HG03460 (cell line): ENCODE results near the gene GALNT17.
"Not testable (repeated sequence)": the region's sequence is repeated elsewhere in the genome, so short reads cannot be mapped to it uniquely, and the experiment has no call there.

Source experiments
- ATAC-seq: cut with Tn5 transposase; IDR thresholded peaks from one replicate; pipeline ENCODE4 v1.9.1; 2021; ENCODE audit not compliant: unreplicated experiment

GALNT17 gene

DNA sequence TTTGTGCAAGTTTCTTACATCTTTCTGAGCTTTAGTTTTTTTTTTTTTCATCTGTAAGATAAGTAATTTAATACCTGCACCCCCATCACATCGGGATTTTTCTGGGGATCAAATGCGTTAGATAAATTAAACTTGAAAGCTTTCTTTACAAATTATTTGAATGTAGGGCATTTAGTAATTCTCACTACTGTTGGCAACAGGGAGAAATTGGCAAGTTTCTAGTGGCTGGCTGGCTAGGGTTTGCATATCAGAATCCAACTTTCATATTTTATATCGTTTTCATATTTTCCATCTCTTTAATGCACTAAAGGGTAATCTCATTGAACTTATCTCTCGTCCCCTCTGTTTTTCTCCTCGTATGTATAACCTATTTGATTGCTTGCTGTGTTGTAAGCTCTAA, 412.9 kb downstream of the GALNT17 start:
- no peak for ATAC-seq

- no peak for ATAC-seq
These were observed 415.5 kb downstream of the GALNT17 start for GRCh38 chr7:71547426-71547825.

DNA sequence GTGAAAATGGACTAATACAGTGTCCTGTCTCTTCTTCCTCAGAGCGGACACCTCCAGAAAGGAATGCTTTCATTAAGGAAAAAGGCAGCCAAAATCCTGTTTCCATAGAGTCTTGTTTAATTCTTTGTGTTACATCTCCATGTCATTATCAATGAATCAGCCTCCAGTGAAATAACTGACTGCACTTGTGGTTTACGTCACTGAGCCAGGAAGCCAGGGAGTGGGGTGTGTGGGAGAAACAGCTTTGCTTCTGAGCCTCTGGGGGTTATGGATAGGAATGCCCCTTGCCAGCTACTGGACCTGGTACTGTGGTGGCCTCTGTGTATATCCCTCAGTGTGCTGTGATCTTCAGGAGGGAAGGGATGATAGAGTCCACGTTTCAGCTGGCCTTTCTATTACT, 416.8 kb downstream of the GALNT17 start:
- ATAC-seq, result no peak

- no peak for ATAC-seq
These were observed 421.4 kb downstream of the GALNT17 start for GRCh38 chr7:71553306-71553705.

GRCh38 chr7:71555758-71556157, 423.8 kb downstream of the GALNT17 start:
- ATAC-seq, result no peak

DNA sequence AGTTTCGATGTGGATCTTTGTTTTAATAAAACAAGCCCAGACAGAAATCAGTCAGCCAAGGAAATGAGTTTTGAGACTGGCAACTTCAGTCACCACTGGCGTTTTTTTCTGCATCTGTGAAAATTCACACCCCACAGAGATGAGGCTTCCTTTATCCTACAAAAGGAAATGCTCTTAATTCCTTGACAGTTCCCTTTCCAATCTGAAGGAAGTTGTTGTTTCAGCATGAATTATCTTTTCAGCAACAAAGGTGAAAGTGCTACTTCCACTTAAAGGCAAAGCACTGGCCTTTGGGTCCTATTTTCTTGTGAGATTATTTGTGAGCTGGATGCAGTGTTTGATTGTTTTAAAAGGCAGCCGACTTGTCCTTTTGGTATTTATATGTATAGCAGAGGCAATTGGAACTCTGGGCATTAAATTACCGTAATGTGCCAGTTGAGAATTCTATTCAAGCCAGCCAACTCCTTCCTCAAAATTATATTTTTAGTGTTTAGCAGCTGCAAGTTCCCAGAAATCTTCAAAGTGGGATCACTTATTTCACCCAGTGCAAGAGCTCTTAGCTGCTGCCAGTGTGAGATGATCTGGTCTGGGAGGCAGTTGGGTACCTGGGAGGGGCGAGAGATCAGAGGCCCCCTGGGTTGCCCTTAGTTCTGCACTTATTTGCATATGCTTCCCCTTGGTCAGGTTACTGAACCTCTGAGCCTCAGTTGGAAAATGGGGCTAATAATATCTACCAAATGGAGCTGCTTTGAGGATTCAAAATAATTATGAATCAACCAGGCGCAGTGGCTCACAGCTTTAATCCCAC, 427.1 kb downstream of the GALNT17 start:
- ATAC-seq, result no peak

DNA sequence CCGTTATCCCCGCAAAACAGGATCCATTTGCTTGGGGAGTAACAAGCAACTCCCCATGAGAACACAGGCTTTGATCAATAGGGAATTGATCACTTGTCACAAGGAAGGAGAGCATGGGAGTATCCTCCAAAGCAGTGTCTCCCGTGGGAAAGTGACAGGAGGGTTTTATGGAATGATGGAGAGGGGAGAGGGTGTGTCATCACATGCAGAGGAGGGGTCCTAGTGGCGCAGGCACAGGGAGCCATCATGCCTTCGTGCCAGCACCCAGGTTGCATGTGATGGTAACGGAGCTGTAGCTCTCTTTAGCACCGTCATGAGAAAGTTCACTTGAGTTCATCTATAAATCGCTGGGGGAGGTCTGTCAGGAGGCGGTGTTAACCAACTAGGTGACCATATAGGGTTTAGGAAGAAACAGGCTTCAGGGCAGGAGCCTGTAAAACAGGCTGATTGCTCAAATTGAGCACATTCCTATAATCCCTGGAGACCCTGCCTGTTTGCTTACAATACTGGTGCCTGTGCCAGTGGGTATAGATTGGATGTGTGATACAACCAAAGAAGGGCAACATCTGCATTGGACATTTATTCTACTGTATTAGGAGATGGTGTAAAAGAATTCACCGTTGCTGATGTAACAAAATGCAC, 428.5 kb downstream of the GALNT17 start:
- no peak for ATAC-seq

- no peak for ATAC-seq
These were observed 431.3 kb downstream of the GALNT17 start for GRCh38 chr7:71563276-71563675.

DNA sequence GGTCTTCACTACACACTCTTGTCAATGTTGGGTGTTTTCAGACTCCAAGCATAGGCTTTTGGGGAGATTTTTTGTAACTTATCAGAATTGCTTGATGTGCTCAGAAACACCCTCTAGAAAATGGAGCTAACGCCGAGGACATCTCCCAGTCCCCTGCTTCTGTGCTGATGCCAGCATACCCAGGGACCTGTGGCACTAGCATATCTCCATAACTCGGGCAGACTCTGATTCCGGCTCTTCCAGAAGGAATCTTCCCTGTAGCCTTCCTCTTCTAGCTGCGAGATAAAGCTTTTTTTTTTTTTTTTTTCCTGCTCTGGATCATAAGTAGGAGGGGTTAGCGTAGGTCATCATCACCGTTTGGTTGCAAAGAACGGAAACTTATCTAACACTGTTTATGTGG, 434.4 kb downstream of the GALNT17 start:
- no peak for ATAC-seq

- no peak for ATAC-seq
These were observed 435.0 kb downstream of the GALNT17 start for GRCh38 chr7:71566991-71567390.

GRCh38 chr7:71574153-71574860, 442.4 kb downstream of the GALNT17 start:
- ATAC-seq, result no peak

GRCh38 chr7:71580027-71580426, 448.1 kb downstream of the GALNT17 start:
- ATAC-seq, result no peak

GRCh38 chr7:71584256-71584655, 452.3 kb downstream of the GALNT17 start:
- ATAC-seq, result no peak

GRCh38 chr7:71591876-71592275, 459.9 kb downstream of the GALNT17 start:
- no peak for ATAC-seq

DNA sequence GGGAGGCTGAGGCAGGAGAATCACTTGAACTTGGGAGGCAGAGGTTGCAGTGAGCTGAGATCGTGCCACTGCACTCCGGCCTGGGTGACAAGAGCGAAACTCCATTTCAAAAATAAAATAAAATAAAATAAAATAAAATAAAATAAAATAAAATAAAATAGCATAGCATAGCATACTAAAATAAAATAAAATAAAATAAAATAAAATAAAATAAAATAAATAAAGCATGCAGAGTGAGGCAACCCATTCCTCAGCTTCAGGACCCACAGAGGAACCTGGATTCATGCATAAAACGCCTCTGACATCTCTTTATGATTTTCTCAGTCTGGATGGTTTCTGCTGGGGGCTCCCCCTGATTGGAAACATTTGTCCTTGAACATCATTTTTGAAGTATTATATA, 460.4 kb downstream of the GALNT17 start:
- not testable (repeated sequence) for ATAC-seq

- ATAC-seq, result no peak
These were observed 462.8 kb downstream of the GALNT17 start for GRCh38 chr7:71594736-71595135.

DNA sequence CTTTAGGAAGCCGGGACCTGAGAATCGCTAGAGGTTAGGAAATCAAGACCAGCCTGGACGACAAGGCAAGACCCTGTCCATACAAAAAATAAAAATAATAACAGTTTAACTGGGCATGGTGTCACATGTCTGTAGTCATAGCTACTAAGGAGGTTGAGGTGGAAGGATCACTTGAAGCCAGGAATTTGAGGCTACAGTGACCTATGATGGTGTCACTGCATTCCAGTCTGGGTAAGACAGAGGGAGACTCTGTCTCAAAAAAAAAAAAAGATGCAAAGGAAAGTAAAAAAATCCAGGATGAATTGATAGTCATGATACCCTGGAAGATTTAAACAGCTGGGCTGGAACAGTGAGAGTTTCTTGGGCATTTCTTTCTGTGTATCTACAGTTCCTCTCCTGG, 463.2 kb downstream of the GALNT17 start:
- no peak for ATAC-seq

DNA sequence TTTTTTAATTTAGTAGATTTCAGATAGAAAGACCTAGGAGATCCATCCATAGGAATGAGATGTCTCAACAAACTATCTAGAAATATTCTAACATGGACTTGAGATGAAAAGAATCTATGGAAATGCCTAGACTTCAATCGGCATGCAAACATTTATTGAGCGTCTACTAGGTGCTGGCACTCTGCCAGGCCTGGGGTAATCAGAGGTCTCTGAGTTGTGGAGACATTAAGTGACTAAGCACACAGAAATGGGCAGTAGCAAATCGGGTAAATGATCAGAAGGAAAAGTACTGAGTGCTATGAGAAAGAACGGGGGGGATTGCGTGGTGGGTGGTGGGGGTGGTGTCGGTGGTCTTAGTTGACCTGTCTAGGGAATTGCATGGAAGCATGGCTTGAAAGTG, 466.6 kb downstream of the GALNT17 start:
- no peak for ATAC-seq

DNA sequence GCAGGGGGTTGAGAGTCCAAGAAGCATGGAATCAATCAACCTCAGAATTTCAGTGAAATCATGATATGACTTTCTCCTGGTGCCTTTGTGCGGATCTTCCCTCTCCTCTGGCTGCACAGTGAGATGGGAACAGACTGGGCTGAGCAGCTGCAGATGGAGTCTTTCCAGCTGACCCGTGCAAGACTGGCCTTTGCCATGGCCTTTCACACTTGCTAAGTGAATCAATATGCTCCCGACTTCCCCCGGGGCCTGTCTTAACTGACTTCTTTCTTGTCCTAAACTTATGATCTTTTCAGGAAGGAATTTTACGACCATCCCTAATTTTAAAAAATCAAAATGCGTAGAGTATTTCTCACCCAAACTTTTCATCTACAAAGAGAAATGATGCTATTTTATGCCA, 469.9 kb downstream of the GALNT17 start:
- no peak for ATAC-seq

DNA sequence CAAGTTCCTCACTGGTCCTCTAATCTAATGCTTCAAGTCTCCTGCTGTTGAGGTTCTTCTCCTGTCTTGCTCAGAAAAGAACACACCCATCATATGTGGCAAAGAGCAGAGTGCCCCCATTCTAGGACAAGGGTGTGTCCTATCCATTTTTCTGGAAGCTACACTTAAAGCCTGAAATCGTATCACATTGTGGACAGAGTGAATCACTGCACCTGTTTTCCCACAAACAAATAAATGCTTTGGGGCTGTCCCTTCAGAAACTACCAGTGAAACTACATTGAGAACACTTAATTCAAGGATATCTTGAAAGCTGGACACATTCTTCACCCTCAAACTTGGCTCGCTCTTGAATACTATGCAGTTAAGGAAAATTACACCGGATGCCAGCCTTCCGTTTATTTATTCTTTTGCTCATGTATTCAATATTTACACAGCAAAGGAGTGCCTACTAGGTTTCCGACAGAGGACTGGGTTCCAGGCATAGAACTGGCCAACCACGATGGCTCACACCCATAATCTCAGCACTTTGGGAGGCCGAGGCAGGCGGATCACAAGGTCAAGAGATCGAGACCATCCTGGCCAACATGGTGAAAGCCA, 473.0 kb downstream of the GALNT17 start:
- no peak for ATAC-seq

DNA sequence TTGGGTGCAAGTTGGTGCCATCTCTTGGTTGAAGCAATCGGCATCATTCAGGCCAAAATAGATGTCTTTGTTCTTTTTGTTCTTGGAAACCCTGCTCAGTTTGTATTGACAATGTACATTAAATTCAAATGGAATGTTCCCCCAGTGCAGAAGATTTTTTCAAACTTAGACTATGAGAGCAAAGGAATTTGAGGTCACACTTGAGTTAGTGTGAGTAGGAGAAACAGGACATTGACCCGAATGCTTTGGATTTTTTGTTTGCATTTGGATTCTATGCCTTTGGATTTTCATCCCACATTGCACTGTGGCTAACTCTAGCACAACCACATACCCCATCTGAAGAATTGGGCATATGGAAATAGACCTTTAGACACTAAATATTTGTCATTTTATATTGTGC, 480.0 kb downstream of the GALNT17 start:
- no peak for ATAC-seq

GRCh38 chr7:71612911-71613310, 481.0 kb downstream of the GALNT17 start:
- no peak for ATAC-seq
